Memory B cell (primary cell): ENCODE results near the gene ZCCHC7.
"Not testable (repeated sequence)": the region's sequence is repeated elsewhere in the genome, so short reads cannot be mapped to it uniquely, and the experiment has no call there.

Experiments
- ATAC-seq: fragments of 150-1000 bp; cut with Tn5 transposase; 2 replicates; pipeline ENCODE4 v1.10.0; 2021; ENCODE audit warnings: low read depth, mild to moderate bottlenecking, moderate library complexity
- DNase-seq, 2 donors: peaks; one replicate each; pipeline ENCODE4 v3.0.0; 2022; ENCODE audit warnings: low spot score in 2 of 2
- H3K27ac Mint-ChIP-seq: one replicate; pipeline ENCODE4 v1.8.0; 2022; ENCODE audit warnings: mild to moderate bottlenecking, moderate library complexity, mixed read lengths
- H3K27me3 Mint-ChIP-seq: one replicate; pipeline ENCODE4 v1.8.0; 2022; ENCODE audit warnings: mixed read lengths
- H3K36me3 Mint-ChIP-seq: one replicate; pipeline ENCODE4 v1.8.0; 2022; ENCODE audit warnings: mild to moderate bottlenecking, mixed read lengths
- H3K4me1 Mint-ChIP-seq: one replicate; pipeline ENCODE4 v1.8.0; 2022; ENCODE audit warnings: mixed read lengths
- H3K4me3 Mint-ChIP-seq: one replicate; pipeline ENCODE4 v1.8.0; 2022; ENCODE audit warnings: mild to moderate bottlenecking, moderate library complexity, mixed read lengths
- H3K9me3 Mint-ChIP-seq: one replicate; pipeline ENCODE4 v1.8.0; 2022; ENCODE audit warnings: mixed read lengths

ZCCHC7 gene

GRCh38 chr9:37144762-37145161 is 24.4 kb downstream of the ZCCHC7 start:
- H3K4me3 Mint-ChIP-seq, result no peak overlapping the region
- H3K9me3 Mint-ChIP-seq, result no peaks in the 10 kb centered on the region
- H3K27ac Mint-ChIP-seq, result no peak overlapping the region
- no peaks in the 10 kb centered on the region for H3K27me3 Mint-ChIP-seq
- ATAC-seq, result no peak
- DNase-seq, result no peak
- H3K36me3 Mint-ChIP-seq, result peaks cover 9% of the 10 kb centered on the region
- H3K4me1 Mint-ChIP-seq, result peaks cover 16% of the 10 kb centered on the region

GRCh38 chr9:37146410-37146809 is 26.0 kb downstream of the ZCCHC7 start:
- peak overlapping the region; percentile 11 for H3K27ac Mint-ChIP-seq
- peak overlapping the region; percentile 60 for H3K4me3 Mint-ChIP-seq
- DNase-seq (peak in 1 of 2 donors; percentile 16), ATAC-seq (peak; percentile 90)
- H3K36me3 Mint-ChIP-seq, result peaks cover 16% of the 10 kb centered on the region
- peaks cover 12% of the 10 kb centered on the region for H3K4me1 Mint-ChIP-seq
- no peaks in the 10 kb centered on the region for H3K9me3 Mint-ChIP-seq
- H3K27me3 Mint-ChIP-seq, result no peaks in the 10 kb centered on the region

GRCh38 chr9:37148181-37148580 is 27.8 kb downstream of the ZCCHC7 start:
- H3K4me3 Mint-ChIP-seq, result no peak overlapping the region
- no peaks in the 10 kb centered on the region for H3K27me3 Mint-ChIP-seq
- H3K4me1 Mint-ChIP-seq, result peaks cover 18% of the 10 kb centered on the region
- ATAC-seq (no peak), DNase-seq (no peak)
- peaks cover 21% of the 10 kb centered on the region for H3K36me3 Mint-ChIP-seq
- no peaks in the 10 kb centered on the region for H3K9me3 Mint-ChIP-seq
- H3K27ac Mint-ChIP-seq, result no peak overlapping the region

GRCh38 chr9:37149666-37150308 is 29.4 kb downstream of the ZCCHC7 start:
- no peaks in the 10 kb centered on the region for H3K9me3 Mint-ChIP-seq
- no peaks in the 10 kb centered on the region for H3K27me3 Mint-ChIP-seq
- DNase-seq, result no peak
- no peak overlapping the region for H3K27ac Mint-ChIP-seq
- no peak for ATAC-seq
- peaks cover 26% of the 10 kb centered on the region for H3K36me3 Mint-ChIP-seq
- no peak overlapping the region for H3K4me3 Mint-ChIP-seq
- peaks cover 16% of the 10 kb centered on the region for H3K4me1 Mint-ChIP-seq

GRCh38 chr9:37150415-37150814 is 30.0 kb downstream of the ZCCHC7 start:
- H3K27ac Mint-ChIP-seq, result no peak overlapping the region
- H3K4me1 Mint-ChIP-seq, result peaks cover 14% of the 10 kb centered on the region

GRCh38 chr9:37151812-37152211 is 31.4 kb downstream of the ZCCHC7 start:
- peaks cover 14% of the 10 kb centered on the region for H3K4me1 Mint-ChIP-seq
- H3K27me3 Mint-ChIP-seq, result no peaks in the 10 kb centered on the region
- ATAC-seq, result no peak
- H3K4me3 Mint-ChIP-seq, result no peak overlapping the region
- H3K27ac Mint-ChIP-seq, result no peak overlapping the region
- no peak for DNase-seq
- peaks cover 26% of the 10 kb centered on the region for H3K36me3 Mint-ChIP-seq
- H3K9me3 Mint-ChIP-seq, result no peaks in the 10 kb centered on the region

More at GRCh38 chr9:37150415-37150814, 30.0 kb downstream of the ZCCHC7 start:
- no peak for ATAC-seq
- Mint-ChIP-seq H3K4me3 (no peak overlapping the region), H3K9me3 (no peaks in the 10 kb centered on the region), H3K27me3 (no peaks in the 10 kb centered on the region), H3K36me3 (peaks cover 26% of the 10 kb centered on the region)
- no peak for DNase-seq

GRCh38 chr9:37152365-37152764 is 32.0 kb downstream of the ZCCHC7 start:
- Mint-ChIP-seq H3K27ac (no peak overlapping the region), H3K27me3 (no peaks in the 10 kb centered on the region), H3K4me3 (no peak overlapping the region), H3K4me1 (peaks cover 18% of the 10 kb centered on the region), H3K9me3 (no peaks in the 10 kb centered on the region), H3K36me3 (peaks cover 26% of the 10 kb centered on the region)
- DNase-seq (no peak), ATAC-seq (no peak)

GRCh38 chr9:37155601-37156000 is 35.2 kb downstream of the ZCCHC7 start:
- Mint-ChIP-seq H3K36me3 (peaks cover 27% of the 10 kb centered on the region), H3K9me3 (no peaks in the 10 kb centered on the region), H3K4me1 (peaks cover 20% of the 10 kb centered on the region), H3K4me3 (no peak overlapping the region), H3K27ac (no peak overlapping the region), H3K27me3 (no peaks in the 10 kb centered on the region)
- no peak for DNase-seq
- ATAC-seq, result no peak

GRCh38 chr9:37156205-37156604 is 35.8 kb downstream of the ZCCHC7 start:
- Mint-ChIP-seq H3K4me1 (peaks cover 20% of the 10 kb centered on the region), H3K27ac (no peak overlapping the region), H3K36me3 (peaks cover 25% of the 10 kb centered on the region), H3K4me3 (no peak overlapping the region), H3K9me3 (no peaks in the 10 kb centered on the region), H3K27me3 (no peaks in the 10 kb centered on the region)
- ATAC-seq (no peak), DNase-seq (no peak)

GRCh38 chr9:37156781-37157356 is 36.5 kb downstream of the ZCCHC7 start:
- no peak overlapping the region for H3K4me3 Mint-ChIP-seq
- no peak overlapping the region for H3K27ac Mint-ChIP-seq
- H3K27me3 Mint-ChIP-seq, result no peaks in the 10 kb centered on the region
- no peaks in the 10 kb centered on the region for H3K9me3 Mint-ChIP-seq
- DNase-seq (no peak), ATAC-seq (no peak)
- H3K4me1 Mint-ChIP-seq, result peaks cover 21% of the 10 kb centered on the region
- peaks cover 29% of the 10 kb centered on the region for H3K36me3 Mint-ChIP-seq

GRCh38 chr9:37157726-37158377 is 37.5 kb downstream of the ZCCHC7 start:
- DNase-seq, result no peak
- Mint-ChIP-seq H3K9me3 (no peaks in the 10 kb centered on the region), H3K4me1 (peaks cover 19% of the 10 kb centered on the region), H3K36me3 (peaks cover 25% of the 10 kb centered on the region), H3K4me3 (no peak overlapping the region), H3K27ac (peak overlapping the region; percentile 15), H3K27me3 (no peaks in the 10 kb centered on the region)
- no peak for ATAC-seq

GRCh38 chr9:37163299-37163698 is 42.9 kb downstream of the ZCCHC7 start:
- H3K27ac Mint-ChIP-seq, result no peak overlapping the region
- H3K36me3 Mint-ChIP-seq, result peaks cover 33% of the 10 kb centered on the region
- no peak for DNase-seq
- H3K27me3 Mint-ChIP-seq, result no peaks in the 10 kb centered on the region
- peaks cover 2% of the 10 kb centered on the region for H3K9me3 Mint-ChIP-seq
- ATAC-seq, result peak; percentile 56
- no peak overlapping the region for H3K4me3 Mint-ChIP-seq
- peaks cover 29% of the 10 kb centered on the region for H3K4me1 Mint-ChIP-seq

- Mint-ChIP-seq H3K36me3 (peaks cover 34% of the 10 kb centered on the region), H3K4me1 (peaks cover 28% of the 10 kb centered on the region)
- not testable (repeated sequence) for DNase-seq, H3K27ac Mint-ChIP-seq, ATAC-seq, H3K27me3 Mint-ChIP-seq, H3K4me3 Mint-ChIP-seq, H3K9me3 Mint-ChIP-seq
Measured at GRCh38 chr9:37164335-37164734, 44.0 kb downstream of the ZCCHC7 start.

- peaks cover 2% of the 10 kb centered on the region for H3K9me3 Mint-ChIP-seq
- ATAC-seq (no peak), DNase-seq (no peak)
- H3K4me3 Mint-ChIP-seq, result no peak overlapping the region
- H3K36me3 Mint-ChIP-seq, result peaks cover 34% of the 10 kb centered on the region
- H3K4me1 Mint-ChIP-seq, result peaks cover 32% of the 10 kb centered on the region
- H3K27ac Mint-ChIP-seq, result no peak overlapping the region
- no peaks in the 10 kb centered on the region for H3K27me3 Mint-ChIP-seq
Measured at GRCh38 chr9:37165644-37166043, 45.3 kb downstream of the ZCCHC7 start.
